ENCODE results near the gene RPE65.
"Not testable (repeated sequence)": the region's sequence is repeated elsewhere in the genome, so short reads cannot be mapped to it uniquely, and the experiment has no call there.

Gene RPE65

DNA sequence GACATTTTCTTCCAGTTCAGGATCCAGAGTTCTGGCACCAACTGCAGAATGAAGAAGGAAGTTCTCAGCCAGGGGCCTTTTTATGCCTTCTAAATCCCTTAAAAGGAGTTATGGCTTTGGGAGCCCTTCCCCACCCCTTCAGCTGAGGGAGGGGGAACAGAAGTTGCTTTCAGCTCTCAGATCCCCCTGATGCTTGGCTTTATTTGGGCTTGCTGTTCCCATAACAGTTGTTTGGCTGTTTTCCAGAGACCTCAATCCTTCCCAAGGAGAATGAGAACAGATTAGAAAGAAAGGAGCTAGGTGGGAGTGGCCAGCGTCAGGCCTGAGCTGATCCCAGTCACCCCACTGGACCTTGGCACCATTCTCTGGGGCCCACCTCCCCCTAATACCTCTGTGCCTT lies at the start of gene RPE65:
RPE65 (minus strand) TSS at position 54 of the 400 bp plus-strand sequence; CDS start at position 5, 49 bp downstream.
- FAIRE-seq, result no peak

DNA sequence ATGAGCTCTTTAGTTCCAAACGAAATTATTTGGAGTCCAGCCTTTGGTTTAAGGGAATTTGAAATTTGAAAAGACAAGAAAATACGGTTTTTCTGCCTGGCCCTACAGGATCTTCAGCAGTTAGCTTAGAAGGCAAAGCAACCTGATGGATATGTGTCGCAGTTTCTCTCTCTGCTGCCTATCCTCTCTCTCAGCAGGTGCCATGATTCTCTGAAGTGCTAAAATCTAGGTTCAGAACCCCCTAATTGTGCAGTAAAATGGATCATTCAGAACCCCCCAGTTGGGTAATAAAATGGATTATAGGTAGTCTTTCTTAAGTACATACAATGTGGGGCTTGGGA lies 47.6 kb upstream of the RPE65 start:
- FAIRE-seq, result no peak

GRCh38 chr1:68496680-68497357 lies 47.1 kb upstream of the RPE65 start, which contains the start of gene DEPDC1:
Gene DEPDC1, minus strand, starts transcription at chr1:68497082. Its CDS starts 83 bp downstream, at chr1:68496999.
- FAIRE-seq, result no peak

DNA sequence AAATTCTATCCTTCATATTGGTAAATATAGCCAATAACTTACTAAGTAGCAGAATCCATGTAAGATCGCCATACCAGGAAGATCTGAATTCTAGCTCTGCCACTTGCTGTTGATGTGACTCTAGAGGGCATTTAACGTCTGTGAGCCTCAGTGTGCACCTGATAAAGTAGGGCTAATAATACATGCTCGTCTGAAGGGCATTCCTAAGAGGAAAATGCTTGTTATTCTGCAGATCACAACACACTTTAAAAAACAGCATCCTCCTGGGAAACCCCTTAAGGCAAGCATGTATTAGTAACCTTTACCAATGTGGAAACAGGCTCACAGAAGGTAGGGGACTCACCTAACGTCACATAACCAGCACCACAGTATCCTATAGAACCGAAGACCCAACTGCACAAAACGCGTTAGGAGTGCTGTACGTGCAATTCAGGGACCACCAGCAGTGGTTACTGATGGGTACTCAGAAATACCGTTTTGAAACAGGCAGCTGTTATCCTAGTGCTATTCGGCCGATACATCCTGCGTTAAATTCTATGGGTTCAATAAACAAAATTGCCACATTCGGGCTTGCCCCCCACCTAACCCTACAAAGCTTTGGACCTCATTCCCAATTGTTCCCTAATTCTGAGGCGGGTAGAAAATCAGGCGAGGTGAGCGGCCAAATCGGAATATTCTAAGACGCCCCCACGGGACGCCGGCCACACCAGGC lies 46.4 kb upstream of the RPE65 start:
- no peak for FAIRE-seq

GRCh38 chr1:68495532-68495931 lies 45.8 kb upstream of the RPE65 start:
- FAIRE-seq, result no peak

- FAIRE-seq, result no peak
Measured at GRCh38 chr1:68493193-68493592, 43.4 kb upstream of the RPE65 start.

DNA sequence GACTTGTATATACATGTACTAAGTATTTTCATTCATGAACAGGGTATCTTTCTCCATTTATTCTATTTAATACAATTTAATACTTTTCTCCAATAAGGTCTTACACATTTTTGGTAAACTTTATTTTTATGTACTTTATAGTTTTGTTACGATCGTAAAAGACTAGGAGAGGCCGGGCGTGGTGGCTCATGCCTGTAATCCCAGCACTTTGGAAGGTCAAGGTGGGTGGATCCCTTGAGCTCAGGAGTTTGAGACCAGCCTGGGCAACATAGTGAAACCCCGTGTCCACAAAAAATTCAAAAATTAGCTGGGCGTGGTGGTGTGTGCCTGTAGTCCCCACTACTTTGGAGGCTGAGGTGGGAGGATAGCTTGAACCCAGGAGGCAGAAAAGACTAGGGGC lies 42.5 kb upstream of the RPE65 start:
- not testable (repeated sequence) for FAIRE-seq

DNA sequence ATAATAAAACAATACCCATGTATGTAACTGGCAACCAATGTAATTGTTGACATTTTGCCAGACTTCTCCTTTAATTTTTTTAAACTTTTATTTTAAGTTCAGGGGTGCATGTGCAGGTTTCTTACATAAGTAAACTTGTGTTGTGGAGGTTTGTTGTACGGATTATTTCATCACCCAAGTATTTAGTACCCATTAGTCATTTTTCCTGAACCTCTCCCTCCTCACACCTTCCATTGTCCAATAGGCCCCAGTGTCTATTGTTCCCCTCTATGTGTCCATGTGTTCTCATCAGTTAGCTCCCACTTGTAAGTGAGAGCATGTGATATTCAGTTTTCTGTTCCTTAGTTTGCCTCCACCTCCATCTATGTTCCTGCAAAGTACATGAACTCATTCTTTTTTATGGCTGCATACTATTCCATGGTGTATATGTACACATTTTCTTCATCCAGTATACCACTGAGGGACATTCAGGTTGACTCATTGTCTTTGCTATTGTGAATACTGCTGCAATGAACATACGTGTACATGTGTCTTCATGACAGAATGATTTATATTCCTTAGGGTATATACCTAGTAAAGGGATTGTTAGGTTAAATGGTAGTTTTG lies 40.4 kb upstream of the RPE65 start:
- no peak for FAIRE-seq

GRCh38 chr1:68485431-68486022 lies 35.8 kb upstream of the RPE65 start:
- FAIRE-seq, result peak; percentile 49

GRCh38 chr1:68484618-68485017 lies 34.9 kb upstream of the RPE65 start:
- no peak for FAIRE-seq

DNA sequence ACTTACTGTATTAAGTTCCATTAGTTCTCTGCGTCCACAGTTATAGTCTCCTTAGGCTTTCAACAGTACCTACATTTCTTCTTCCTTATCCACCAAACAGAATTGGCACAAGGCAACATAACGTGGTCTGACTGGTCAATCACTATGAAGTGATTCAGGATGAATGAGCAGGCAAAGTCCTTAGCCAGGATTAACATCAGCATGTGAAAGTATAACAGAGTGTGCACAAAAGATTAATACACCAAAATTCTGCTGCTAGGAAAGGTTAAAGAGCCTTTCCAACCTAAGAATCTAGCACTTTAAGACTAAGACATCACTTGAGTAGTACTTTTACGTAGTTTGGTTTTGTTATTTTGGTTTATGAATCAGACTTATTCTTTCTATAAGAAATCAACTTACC lies 31.3 kb upstream of the RPE65 start:
- no peak for FAIRE-seq

GRCh38 chr1:68479501-68479900 lies 29.7 kb upstream of the RPE65 start:
- FAIRE-seq, result no peak

DNA sequence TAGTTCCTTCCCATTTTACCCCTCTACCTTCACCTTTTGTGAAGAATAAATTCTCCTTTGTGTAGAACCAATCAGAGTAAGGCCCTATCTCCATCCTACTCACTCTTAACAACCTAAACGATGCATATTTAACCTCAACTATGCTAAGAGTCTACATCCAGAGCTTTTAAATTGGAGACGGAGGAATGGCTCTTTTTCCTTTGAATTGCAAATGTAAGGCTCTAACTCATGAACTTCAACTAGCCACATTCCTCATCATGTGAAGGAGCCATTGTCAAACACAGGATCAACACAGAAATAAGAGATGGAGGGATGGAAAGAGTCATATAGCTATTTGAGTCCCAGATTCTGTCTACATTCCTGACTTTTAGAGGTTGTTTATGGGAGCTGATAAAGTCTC lies 28.9 kb upstream of the RPE65 start:
- FAIRE-seq, result no peak

GRCh38 chr1:68476626-68477025 lies 26.9 kb upstream of the RPE65 start:
- FAIRE-seq, result not testable (repeated sequence)

DNA sequence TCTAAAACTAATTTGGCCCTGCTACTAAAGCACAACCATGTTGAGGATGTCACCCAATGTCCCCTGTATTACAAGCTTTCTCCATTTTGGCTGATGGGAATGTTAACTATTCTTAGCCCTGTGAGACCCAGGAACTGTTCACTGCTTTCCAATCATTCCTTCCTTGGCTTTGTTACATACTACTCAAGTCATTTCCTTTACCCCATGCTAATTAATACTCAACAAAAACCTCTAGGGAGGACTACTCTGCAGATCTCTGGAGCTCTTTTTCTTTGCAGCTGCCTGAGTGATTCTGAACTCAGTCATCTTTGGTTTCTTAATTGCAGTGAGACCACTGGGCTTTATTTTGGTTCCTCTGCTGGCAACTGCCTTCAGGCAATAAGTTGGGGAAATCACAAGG lies 23.3 kb upstream of the RPE65 start:
- no peak for FAIRE-seq

DNA sequence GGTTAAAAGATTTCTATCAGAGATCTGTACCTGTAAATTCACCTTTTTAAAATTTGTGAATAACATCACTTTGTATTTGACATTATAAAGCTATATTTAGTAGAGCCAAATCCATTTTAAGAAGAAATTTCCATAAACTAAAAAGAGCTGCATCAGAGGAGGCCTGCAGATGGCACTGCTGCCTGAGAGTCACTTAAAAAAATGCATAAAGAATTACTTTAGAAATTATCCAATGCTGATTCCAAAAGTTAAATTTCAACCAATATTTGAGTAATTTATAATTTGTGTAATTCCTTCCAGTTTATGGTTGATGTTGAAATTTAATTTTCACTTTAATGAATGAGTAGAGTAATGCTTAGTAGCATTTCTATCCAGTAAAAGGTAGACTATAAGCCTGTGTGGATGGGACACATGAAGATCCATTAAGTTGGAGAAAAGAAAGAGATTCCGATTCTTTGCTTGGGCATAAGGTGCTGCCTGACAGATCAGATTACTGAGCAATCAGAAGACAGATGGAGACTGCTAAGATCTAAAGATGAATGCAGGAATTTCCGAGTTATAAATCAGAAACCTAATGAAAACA lies 20.7 kb upstream of the RPE65 start:
- no peak for FAIRE-seq

- FAIRE-seq, result no peak
Measured at GRCh38 chr1:68464891-68465290, 15.1 kb upstream of the RPE65 start.

DNA sequence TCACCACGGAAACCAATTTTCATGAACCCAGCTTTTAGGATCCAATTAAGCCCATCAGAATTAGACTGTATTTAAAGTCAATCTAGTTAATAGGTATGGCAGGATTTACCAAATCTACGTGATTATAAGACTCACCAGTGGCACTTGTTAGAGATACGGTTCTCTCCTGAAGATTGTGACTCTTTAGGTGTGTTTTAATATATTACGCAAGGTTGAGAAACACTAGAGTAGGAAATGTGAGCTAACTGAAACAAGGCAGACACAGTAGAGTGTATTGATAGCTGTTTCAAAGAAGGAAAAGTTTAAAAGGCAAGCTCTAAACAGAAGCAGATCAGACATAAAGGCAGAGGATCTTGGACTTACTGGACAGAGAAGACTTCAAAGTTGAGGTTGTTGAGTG lies 11.2 kb upstream of the RPE65 start:
- FAIRE-seq, result no peak

DNA sequence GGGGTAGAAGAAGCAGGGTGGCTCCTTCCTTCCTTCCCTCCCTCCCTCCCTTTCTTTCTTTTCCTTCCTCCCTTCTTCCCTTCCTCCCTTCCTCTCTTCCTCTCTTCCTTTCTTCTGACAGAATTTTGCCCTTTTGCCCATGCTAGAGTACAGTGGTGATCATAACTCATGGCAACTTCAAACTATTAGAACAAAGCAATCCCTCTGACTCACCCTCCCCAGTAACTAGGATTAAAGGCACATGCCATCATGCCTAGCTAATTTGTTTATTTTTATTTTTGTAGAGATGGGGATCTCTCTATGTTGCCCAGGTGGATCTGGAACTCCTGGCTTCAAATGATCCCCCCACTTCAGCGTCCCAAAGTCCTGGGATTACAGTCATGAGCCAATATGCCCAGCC lies 10.0 kb upstream of the RPE65 start:
- FAIRE-seq, result no peak

GRCh38 chr1:68459091-68459490 lies 9.3 kb upstream of the RPE65 start:
- FAIRE-seq, result no peak

GRCh38 chr1:68456202-68456601 lies 6.4 kb upstream of the RPE65 start:
- no peak for FAIRE-seq

- no peak for FAIRE-seq
Measured at GRCh38 chr1:68454534-68454933, 4.8 kb upstream of the RPE65 start.

- FAIRE-seq, result no peak
Measured at GRCh38 chr1:68453060-68453670, 3.4 kb upstream of the RPE65 start.

All from colon (tissue), 2 donors.